Upper lobe of left lung (tissue), 4 donors: ENCODE measurements around the gene SPINK7.

Experiments used
- EP300 ChIP-seq, 4 donors: sonication (generic); formaldehyde crosslinking; IDR thresholded peaks; one replicate each; pipeline ENCODE4 v1.5.1; 2017; ENCODE audit warnings: antibody characterized with exemption in 4 of 4, control low read depth in 2 of 4
- POLR2A ChIP-seq, 4 donors: fragments of 450-650 bp; IDR thresholded peaks; one replicate each; pipeline ENCODE4 v1.5.1; 2016 to 2017; ENCODE audit warnings: antibody characterized with exemption in 4 of 4, mild to moderate bottlenecking in 2 of 4
- POLR2AphosphoS5 ChIP-seq, 2 donors: sonication (generic); formaldehyde crosslinking; IDR thresholded peaks; one replicate each; pipeline ENCODE4 v1.5.1; 2017; ENCODE audit warnings: antibody characterized with exemption in 2 of 2
- TF ChIP-seq, protein P1 (sequence below), 6 experiments: fragments of 450-650 bp in 4 of 6; fragments of 200-600 bp in 2 of 6; sonication (generic) in 2 of 6; IDR thresholded peaks; one replicate each; pipeline ENCODE4 v1.5.1; 2016 to 2019; ENCODE audit warnings: antibody characterized with exemption in 6 of 6

GRCh38 chr5:148333262-148333849 is 21.1 kb downstream of the SPINK7 start:
- TF ChIP-seq, protein P1, sequence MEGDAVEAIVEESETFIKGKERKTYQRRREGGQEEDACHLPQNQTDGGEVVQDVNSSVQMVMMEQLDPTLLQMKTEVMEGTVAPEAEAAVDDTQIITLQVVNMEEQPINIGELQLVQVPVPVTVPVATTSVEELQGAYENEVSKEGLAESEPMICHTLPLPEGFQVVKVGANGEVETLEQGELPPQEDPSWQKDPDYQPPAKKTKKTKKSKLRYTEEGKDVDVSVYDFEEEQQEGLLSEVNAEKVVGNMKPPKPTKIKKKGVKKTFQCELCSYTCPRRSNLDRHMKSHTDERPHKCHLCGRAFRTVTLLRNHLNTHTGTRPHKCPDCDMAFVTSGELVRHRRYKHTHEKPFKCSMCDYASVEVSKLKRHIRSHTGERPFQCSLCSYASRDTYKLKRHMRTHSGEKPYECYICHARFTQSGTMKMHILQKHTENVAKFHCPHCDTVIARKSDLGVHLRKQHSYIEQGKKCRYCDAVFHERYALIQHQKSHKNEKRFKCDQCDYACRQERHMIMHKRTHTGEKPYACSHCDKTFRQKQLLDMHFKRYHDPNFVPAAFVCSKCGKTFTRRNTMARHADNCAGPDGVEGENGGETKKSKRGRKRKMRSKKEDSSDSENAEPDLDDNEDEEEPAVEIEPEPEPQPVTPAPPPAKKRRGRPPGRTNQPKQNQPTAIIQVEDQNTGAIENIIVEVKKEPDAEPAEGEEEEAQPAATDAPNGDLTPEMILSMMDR (IDR thresholded peaks at IDR 0.05): no peak
- TF ChIP-seq POLR2AphosphoS5 (IDR thresholded peaks at IDR 0.05) (no peak), POLR2A (IDR thresholded peaks at IDR 0.05) (no peak), EP300 (IDR thresholded peaks at IDR 0.05) (no peak)
